ENCODE measurements around the gene PIGH.
"Not testable (repeated sequence)": the region's sequence is repeated elsewhere in the genome, so short reads cannot be mapped to it uniquely, and the experiment has no call there.

Gene PIGH

GRCh38 chr14:67610491-67610890, 10.4 kb upstream of the PIGH start:
- in situ Hi-C loops (cut with HindIII; ENCODE audit: low sequenced_read_pairs): loop anchor here (25.0 kb wide), 1 partner anchor 173 kb away; no protein-coding TSS in a partner anchor

- in situ Hi-C loops (cut with HindIII; ENCODE audit: low sequenced_read_pairs): loop anchor here (25.0 kb wide), 1 partner anchor 172 kb away; no protein-coding TSS in a partner anchor
These were observed 9.7 kb upstream of the PIGH start for GRCh38 chr14:67609642-67610310.

GRCh38 chr14:67607646-67608045, 7.6 kb upstream of the PIGH start:
- in situ Hi-C loops (cut with HindIII; ENCODE audit: low sequenced_read_pairs): loop anchor here (25.0 kb wide), 1 partner anchor 170 kb away; no protein-coding TSS in a partner anchor

- in situ Hi-C loops (cut with HindIII; ENCODE audit: low sequenced_read_pairs): loop anchor here (25.0 kb wide), 1 partner anchor 166 kb away; no protein-coding TSS in a partner anchor
These were observed 3.0 kb upstream of the PIGH start for GRCh38 chr14:67602995-67603545.

- in situ Hi-C loops (cut with HindIII; ENCODE audit: low sequenced_read_pairs): loop anchor here (25.0 kb wide), 1 partner anchor 165 kb away; no protein-coding TSS in a partner anchor
These were observed 2.0 kb upstream of the PIGH start for GRCh38 chr14:67602076-67602475.

GRCh38 chr14:67600562-67600974, 500 bp upstream of the PIGH start:
- in situ Hi-C loops (cut with HindIII; ENCODE audit: low sequenced_read_pairs): loop anchor here (25.0 kb wide), 1 partner anchor 163 kb away; no protein-coding TSS in a partner anchor

GRCh38 chr14:67595392-67595791, 4.7 kb downstream of the PIGH start:
- in situ Hi-C loops (cut with HindIII; ENCODE audit: low sequenced_read_pairs): no loop called here

GRCh38 chr14:67593650-67594049, 6.4 kb downstream of the PIGH start:
- in situ Hi-C loops (cut with HindIII; ENCODE audit: low sequenced_read_pairs): not testable (repeated sequence)

GRCh38 chr14:67589204-67589770, 10.8 kb downstream of the PIGH start:
- in situ Hi-C loops (cut with HindIII; ENCODE audit: low sequenced_read_pairs): no loop called here

GRCh38 chr14:67586369-67586768, 13.7 kb downstream of the PIGH start:
- in situ Hi-C loops (cut with HindIII; ENCODE audit: low sequenced_read_pairs): no loop called here

GRCh38 chr14:67584978-67585377, 15.1 kb downstream of the PIGH start:
- in situ Hi-C loops (cut with HindIII; ENCODE audit: low sequenced_read_pairs): no loop called here

GRCh38 chr14:67583711-67584644, 16.1 kb downstream of the PIGH start:
- in situ Hi-C loops (cut with HindIII; ENCODE audit: low sequenced_read_pairs): no loop called here

- in situ Hi-C loops (cut with HindIII; ENCODE audit: low sequenced_read_pairs): no loop called here
These were observed 18.0 kb downstream of the PIGH start for GRCh38 chr14:67582061-67582460.

- in situ Hi-C loops (cut with HindIII; ENCODE audit: low sequenced_read_pairs): no loop called here
These were observed 18.4 kb downstream of the PIGH start for GRCh38 chr14:67581643-67582042.

GRCh38 chr14:67580336-67581171, 19.5 kb downstream of the PIGH start:
- in situ Hi-C loops (cut with HindIII; ENCODE audit: low sequenced_read_pairs): no loop called here

GRCh38 chr14:67579636-67580035, 20.4 kb downstream of the PIGH start:
- in situ Hi-C loops (cut with HindIII; ENCODE audit: low sequenced_read_pairs): no loop called here

GRCh38 chr14:67579040-67579439, 21.0 kb downstream of the PIGH start:
- in situ Hi-C loops (cut with HindIII; ENCODE audit: low sequenced_read_pairs): no loop called here

GRCh38 chr14:67577909-67578749, 21.9 kb downstream of the PIGH start:
- in situ Hi-C loops (cut with HindIII; ENCODE audit: low sequenced_read_pairs): no loop called here

GRCh38 chr14:67577181-67577808, 22.8 kb downstream of the PIGH start:
- in situ Hi-C loops (cut with HindIII; ENCODE audit: low sequenced_read_pairs): no loop called here
